HG03045 (cell line): Measurements from ENCODE around the gene FTO.

Experiments used
- ATAC-seq: cut with Tn5 transposase; IDR thresholded peaks from one replicate; pipeline ENCODE4 v1.9.1; 2021; ENCODE audit warnings: mild to moderate bottlenecking, moderate library complexity; ENCODE audit not compliant: unreplicated experiment

The FTO gene

GRCh38 chr16:53708490-53708889, 4.5 kb downstream of the FTO start:
- no peak for ATAC-seq

- no peak for ATAC-seq
These were observed 7.4 kb downstream of the FTO start for GRCh38 chr16:53711390-53711789.

DNA sequence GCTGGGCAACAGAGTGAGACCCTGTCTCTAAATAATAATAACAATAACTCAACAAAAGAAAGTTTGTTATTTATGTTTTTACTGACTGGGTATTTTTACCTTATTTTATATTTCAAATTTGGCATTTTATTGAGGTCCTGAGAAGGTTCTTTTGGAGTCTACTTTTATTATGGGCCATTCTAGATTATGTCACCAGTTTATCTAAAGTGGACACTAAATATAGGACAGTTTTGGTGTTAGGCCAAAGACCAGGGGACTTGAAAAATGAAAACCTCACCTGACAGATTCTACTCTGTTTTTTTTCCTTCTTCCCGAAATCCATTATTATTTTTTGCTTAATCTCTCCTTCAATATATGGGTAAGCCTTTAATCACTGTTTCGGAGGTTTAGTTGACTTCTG, 8.1 kb downstream of the FTO start:
- no peak for ATAC-seq

DNA sequence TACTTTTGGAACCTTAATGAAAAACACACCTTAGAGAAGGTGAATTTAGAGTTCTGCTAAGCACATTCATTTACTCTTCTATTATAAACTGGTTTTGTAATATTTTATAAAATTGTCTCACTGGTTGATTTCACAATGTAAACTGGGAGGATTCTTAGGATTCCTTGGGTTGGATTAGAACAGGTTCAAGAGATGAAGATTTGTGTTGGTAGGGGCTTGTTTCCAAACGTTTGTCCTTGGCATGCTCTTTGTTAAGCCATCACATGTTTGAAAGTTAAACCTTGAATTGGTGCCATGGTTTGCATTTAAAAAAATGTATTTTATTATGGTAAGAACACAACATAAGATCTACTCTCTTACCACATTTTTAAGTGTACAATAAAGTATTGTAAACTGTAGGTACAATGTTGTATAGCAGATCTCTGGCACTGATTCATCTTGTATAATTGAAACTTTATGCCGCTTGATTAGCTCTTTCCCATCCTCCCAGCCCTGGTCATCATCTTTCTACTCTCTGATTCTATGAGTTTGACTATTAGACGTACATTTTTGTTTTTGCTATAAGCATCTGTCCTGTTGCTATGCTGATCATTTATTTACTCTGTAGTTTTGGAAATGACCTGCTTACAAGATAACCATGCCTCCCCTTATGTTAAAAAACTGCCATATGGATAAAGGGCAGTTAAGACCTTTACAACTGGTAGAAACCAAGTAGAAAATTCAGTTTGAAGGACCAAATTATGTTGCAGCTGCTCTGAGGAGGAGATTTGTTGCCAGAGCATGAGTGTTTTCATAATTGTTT, 9.6 kb downstream of the FTO start:
- no peak for ATAC-seq

DNA sequence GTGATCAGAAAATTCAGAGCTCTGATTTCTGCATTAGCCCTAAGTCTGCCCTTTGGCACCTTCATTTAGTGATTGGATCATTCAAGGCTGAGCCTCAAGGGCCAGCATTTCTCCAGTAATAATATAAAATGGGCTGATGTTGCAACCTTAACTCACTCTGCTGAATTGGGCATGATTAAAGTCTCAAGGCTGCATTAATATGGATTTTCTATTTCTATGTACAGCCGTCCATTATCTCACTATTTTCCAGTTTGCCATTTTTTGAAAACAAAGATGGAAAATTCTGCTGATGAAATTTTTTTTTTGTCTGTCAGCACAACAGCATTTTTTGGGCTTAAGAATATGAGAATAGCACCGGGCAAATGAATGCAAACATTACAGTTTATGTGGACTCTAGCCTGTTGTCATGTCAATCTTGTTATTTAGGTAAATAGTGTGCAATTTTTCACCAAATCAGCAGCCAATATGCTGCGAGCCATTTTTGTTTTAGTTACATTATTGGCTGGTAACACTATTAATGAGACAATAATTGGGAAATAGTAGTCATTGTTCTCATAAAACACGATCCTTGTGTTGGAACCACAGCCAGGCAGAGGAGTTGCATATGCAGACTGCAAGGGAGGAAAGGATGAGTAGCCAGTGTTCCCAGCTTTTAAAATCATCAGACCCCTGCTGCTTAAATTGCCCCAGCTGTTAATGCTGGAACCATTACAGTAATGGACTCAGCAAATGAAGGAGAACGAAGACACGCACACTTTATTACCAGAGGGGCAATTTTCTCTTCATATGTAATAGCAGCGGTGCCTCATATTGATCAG, 10.5 kb downstream of the FTO start:
- no peak for ATAC-seq

GRCh38 chr16:53715023-53715384, 11.0 kb downstream of the FTO start:
- ATAC-seq: no peak

- no peak for ATAC-seq
These were observed 13.6 kb downstream of the FTO start for GRCh38 chr16:53717577-53717976.

- ATAC-seq: no peak
These were observed 17.1 kb downstream of the FTO start for GRCh38 chr16:53721017-53721416.

- no peak for ATAC-seq
These were observed 22.7 kb downstream of the FTO start for GRCh38 chr16:53726625-53727024.

- ATAC-seq: no peak
These were observed 26.7 kb downstream of the FTO start for GRCh38 chr16:53730693-53731092.

DNA sequence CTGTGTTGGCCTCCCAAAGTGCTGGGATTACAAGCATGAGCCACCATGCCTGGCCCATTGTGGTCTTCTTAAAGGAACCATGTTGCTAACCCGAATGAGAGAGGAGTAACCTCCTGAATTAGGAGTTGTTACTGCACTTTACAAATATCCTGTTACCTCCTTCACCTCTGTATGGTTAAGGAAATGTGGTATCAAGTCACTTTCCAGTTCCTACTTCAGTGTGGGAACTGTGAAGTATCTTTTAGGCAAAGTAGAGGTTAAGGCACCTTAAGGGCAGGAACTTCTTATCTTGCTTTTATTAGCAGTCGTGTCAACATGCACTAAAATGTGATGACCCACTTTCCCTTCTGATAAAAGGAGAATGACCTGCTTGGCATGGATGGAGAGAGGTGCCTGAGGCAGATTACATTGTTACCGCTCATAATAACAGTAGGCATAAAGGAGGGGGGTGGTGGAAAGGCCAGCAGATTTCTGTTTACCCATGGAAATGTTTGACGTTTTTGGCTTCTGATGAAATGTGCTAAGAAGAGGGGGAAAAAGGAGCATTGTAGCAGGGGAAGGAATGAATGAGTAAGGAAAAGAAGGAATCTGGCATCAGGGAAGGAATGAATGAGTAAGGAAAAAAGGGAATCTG, 28.5 kb downstream of the FTO start:
- ATAC-seq: no peak

DNA sequence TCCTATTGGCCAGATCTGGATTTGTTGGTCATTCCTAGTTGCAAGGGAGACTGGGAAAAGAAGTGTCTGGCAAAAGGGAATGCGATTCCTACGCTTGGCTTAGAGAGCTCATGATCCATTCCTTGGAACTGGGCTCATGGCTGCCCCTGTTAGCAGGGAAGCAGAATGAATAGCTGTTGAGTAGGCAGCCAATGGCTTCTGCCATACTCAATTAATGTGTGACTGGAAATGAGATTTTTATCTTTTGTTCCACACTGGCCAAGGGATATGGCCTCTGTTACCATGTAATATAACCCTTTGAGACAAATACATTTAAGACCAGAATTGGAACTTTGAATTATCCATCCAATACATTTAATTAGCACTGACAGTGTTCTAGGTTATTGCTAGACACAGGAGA, 31.0 kb downstream of the FTO start:
- ATAC-seq: no peak

GRCh38 chr16:53736297-53736696, 32.3 kb downstream of the FTO start:
- ATAC-seq: no peak

DNA sequence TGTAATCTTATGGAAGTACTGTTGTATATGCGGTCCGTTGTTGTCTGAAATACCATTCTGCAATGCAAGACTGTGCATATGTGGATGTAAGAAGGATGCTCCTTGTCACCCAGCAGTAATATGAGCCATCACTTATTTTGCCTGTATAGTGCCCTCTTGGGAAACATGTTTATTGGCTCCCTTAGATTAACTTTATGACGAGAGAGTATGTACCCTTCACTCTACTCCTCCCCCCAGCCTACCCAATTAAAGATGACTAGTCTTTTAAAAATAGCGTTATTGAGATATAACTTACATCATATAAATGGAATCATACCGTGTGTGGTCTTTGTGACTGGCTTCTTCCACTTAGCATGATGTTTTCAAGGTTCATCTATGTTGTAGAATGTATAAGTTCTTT, 33.6 kb downstream of the FTO start:
- no peak for ATAC-seq

DNA sequence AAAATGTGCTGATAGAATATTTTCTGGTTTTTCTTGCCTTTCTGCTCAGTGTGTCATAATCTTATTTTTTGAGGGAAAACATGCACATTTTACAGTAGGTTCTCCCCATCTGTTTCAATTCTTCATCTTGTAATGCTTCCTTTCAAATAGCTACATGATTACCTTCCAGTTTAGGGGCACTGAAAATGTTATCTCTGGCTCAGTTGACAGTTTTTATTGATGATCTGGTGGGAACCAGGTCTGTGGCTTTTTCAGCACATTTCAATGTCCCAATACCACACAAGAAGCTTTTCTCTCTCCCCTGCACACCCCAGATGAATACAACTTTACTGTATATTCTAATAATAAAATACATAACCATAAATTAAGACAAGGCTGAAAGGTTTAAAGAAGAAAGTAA, 36.5 kb downstream of the FTO start:
- ATAC-seq: no peak

DNA sequence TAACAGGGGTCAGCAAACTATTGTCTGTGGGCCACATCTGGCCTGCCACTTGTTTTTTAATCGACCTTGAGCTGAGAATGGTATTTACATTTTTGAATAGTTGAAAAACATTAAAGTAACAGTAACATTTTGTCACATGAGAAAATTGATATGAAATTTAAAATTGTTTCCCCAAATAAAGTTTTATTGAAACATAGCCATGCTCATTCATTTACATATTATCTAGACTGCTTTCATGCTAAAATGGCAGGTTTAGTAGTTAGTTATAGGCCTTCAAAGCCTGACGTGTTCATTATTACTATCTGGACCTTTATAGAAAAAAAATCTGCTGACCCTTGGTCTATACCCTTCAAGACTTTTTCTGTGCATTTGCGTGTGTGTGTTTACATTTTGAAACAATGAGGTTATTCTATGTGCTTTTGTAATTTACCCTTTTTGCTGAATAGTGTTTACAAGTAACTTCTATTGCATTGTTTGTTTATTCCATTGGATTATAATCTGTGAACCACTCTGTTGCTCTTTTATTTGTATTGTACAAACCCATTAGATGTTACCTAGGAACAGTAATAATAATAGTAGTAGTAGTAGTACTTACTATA, 37.1 kb downstream of the FTO start:
- ATAC-seq: no peak

GRCh38 chr16:53741546-53741945, 37.6 kb downstream of the FTO start:
- no peak for ATAC-seq

DNA sequence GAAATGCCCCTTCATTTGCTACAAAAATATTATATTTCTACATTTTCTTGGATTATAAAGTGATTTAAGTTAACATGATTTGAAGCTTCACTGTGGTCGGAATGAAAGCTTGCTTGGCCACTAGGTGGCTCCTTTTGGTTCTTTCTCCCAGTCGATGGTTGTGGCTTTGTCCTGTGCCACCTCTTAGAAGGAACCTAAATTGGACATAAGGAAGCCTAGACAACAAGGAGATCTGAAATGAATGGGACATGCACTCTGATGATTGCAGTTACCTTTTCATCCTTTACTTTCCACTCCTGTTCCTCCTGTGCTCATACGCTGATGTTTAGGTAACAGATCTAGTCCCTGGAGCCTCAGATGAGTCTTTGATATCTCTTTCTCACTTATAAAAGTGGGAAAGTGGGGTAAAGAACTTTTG, 39.2 kb downstream of the FTO start:
- ATAC-seq: no peak

GRCh38 chr16:53744449-53744848, 40.5 kb downstream of the FTO start:
- no peak for ATAC-seq

GRCh38 chr16:53745086-53745485, 41.1 kb downstream of the FTO start:
- ATAC-seq: no peak

DNA sequence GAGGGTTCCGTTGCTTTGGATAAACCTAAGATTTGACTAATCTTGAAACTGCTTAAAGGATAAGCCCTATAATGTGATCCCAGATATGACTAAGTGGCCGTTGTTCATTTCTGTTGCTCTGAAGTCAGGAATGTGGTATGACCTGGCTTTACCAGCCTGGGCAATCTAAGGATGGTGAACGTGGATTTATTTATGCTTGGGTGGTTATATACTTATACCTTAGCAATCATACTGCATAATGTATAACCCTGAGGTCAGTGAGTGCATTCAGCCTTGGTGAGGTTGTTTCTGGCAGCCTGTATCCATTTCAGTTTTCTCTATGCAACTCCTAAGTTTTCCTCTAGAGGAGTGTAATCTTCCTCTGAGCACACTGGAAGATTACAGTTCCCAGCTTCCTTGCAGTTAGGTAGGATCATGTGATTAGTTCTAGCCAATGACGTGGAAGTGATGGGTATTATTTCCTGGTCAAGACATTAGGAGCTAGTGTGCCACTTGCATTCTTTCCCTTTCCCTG, 41.9 kb downstream of the FTO start:
- no peak for ATAC-seq
